ENCODE measurements around the gene FMO2.
"Not testable (repeated sequence)": the region's sequence is repeated elsewhere in the genome, so short reads cannot be mapped to it uniquely, and the experiment has no call there.

FMO2 gene

DNA sequence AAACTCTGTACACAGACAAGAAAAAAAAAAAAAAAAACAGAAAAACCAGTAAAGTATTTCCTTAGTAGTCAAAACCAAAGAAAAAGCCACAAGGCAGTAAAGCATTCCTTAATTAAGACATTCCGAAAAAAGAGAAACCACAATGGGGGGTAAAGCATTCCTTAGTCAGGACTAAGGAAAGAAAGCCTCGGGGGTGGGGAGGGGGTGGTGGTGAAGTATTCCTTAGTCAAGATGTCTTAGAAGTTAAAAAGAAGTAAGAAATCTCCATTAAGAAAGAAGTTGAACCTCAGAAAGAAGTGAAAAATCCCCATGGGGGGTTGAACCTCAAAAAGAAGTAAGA lies 35.0 kb downstream of the FMO2 start:
- peak; percentile 44 for DNase-seq (ENCODE audit: low spot score)

DNA sequence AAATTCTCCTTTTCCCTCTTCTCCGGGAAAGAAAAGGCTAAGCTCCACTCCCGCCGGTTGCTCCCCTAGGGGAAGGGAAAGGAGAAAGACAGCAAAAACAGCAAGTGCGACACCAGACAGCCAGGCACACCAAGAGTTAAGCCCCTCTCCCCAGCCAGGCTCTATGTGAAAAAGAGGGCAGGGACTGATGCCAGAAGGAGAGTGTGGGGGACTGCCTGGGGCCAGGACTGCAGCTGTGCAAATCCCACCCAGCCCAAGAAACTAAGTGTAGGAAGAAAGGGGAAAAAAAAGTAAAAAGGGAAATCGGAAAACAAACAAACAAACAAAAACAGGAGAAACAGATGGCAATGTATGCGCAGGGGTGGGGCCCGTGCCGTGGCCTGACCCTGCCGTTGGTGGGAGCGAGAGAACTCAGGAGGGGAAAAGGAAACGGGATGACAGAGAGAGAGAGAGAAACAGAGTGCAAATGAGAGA lies 35.5 kb downstream of the FMO2 start:
- no peak for DNase-seq (ENCODE audit: low spot score)

DNA sequence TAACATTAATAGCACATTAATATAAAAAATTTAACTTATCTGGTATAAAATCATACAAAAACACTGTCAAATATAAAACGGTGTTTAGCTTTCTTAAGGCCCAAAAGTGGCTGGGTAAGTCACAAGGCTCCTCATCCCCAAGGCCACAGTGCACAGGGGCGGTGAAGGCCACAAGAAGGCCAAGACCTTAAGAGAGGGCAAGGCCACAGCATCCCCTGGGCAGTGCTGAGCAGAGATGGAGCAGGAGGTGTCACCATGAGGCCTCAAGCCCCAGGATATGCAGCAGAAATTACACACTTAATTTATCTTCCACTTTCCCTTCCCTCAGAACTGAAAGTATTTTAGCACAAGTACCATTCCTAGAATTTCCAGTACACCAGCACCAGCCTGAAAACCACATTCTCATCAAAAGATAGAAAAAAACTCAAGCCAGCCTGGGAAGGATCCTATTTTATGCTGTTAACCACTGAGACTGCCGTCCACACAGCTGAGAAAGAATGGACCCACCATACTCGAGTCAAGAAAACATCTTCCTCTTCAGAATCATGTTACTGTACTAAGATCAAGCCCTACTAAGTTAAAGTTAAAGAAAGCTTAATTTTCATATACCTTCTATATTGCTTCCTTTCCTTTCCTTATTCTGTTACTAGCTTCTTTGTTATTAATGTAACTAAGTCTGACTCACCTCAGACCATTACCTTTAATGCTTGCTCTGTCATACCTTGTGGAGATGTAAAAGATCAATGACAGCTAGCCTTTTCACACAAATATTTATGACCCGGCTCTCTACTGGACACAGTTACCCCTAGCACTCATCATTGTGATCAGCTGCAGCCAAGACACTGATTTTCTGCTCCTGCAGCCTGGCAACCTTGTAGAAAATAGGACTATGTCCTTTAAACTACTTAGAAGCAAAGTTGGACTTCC lies 36.8 kb downstream of the FMO2 start:
- DNase-seq (ENCODE audit: low spot score), result no peak

DNA sequence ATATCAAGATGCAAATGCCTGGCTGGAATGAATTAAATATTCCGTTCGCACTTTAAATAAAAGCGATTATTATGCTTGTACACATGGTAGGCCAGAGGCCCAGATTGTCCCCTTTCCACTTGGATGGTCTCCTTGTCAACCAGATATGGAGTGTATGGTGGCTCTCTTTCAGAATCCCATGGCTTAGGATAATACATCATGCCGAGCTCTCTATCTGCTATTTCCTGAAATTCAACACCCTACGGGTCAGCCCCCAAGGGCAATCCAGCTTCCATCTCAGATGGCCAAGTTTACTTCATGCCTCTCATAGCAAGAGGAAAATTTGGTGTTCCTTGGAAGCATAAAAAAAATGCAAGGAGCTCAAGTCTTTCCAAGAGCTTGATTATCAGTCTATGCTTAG lies 37.8 kb downstream of the FMO2 start:
- DNase-seq (ENCODE audit: low spot score), result no peak

DNA sequence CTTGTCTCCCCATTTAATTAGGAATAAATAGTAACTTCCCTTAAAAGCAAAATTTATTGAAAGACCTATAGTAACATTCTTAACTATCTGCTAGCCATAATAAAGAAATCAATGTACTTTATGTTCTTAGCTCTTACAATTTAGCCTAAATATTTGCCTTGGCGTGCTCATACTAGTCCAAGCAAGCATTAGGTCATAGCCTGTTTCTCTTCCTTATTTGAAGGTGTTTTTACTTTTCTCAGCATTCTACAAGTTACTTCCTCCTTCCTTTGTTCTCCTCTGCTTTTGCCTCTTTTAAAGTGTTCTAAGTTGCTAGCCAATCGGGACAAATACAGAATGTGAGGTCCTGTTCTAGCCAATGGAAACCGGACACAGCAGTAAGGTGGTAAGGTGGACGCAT lies 39.2 kb downstream of the FMO2 start:
- DNase-seq (ENCODE audit: low spot score), result not testable (repeated sequence)

DNA sequence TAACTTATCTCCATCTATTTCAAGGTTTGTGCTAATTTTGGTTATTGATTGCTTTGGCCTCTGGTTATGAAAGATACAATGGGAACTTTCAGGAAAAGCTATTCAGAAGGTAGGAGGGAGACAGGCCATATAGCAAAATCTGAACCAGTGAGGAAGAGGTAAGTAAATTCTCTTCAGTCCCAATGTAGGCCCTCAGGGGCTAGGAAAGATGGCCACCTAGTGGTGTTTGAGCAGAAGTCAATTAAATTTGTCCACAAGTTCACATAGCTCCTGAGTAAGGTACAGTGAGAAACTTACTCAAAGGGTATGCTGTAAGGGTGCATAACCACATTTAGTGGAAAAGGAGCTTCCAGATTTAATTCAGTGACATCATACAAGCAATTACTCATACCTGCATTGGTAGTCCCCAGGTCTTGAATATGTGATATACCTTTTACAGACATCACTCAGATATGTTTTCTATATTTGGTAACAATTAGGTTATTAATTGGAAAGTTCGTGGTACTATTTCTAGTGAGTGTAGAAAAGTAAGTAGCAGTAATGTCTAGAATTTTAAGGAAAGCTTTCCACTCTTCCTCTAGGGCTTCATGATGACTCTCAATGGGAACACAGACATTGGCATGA lies 41.8 kb downstream of the FMO2 start:
- peak; percentile 51 for DNase-seq (ENCODE audit: low spot score)

DNA sequence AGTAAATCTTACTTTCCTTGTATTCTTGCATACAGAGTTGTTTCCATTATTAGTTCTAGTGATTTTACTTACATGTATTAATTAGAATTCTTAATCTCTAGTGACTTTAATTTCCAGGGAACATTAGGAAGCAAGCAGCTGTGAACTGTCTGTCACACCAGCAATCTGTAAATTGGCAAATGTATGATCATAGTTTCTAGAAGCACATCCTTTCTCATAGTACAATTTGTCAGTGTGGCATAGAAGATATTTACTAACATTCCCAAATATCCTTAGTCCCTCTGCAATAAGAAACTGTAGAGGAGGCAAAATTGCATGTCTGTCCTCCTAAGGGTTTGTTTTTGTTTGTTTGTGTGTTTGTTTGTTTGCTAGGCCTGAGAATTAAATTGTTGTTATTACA lies 46.2 kb downstream of the FMO2 start:
- DNase-seq (ENCODE audit: low spot score), result no peak

DNA sequence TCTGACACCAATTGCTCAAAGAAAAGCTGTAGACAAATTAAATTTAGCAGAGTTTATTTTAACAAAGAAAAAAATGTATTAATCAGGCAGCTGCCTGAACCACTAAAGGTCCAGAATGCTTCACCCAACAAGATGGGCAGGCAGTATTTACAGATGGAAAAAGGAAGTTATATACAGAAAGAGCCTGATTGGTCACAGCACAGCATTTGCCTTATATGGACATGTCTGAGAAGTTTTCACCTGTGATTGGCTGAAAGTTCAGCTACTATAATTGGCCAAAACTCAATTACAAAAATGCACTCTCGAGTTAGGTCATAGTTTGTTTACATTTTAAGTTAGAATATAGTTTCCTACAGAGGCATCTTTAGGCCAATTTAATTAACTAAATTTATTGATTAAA lies 48.1 kb downstream of the FMO2 start:
- DNase-seq (ENCODE audit: low spot score), result no peak

DNA sequence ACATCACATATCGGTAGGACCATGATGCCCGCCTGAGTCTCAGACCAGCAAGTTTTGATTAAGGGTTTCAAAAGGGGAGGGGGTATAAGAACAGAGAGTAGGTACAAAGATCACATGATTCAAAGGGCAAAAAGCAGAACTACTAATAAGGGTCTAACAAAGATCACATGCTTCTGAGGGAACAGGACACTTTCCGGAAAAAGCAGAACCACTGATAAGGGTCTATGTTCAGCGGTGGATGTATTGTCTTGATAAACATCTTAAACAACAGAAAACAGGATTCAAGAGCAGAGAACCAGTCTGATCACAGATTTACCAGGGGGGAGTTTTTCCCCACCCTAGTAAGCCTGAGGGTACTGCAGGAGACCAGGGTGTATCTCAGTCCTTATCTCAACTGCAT lies 51.1 kb downstream of the FMO2 start:
- not testable (repeated sequence) for DNase-seq (ENCODE audit: low spot score)

DNA sequence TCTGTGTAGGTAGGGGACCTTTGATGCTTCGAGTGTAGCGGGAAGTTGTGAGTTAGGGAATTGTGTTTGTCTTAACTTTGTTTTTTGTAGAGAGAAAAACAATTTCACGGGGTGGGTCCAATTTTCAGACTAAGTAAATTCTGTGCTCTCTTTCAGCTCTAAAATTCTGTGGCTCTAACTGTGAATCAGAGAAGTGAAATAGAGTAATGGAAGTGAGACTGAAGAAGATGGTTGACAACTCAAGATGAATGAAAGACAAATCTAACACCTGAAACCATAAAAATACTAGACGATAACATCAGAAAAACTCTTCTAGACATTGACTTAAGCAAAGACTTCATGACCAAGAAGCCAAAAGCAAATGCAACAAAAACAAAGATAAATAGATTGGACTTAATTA lies 58.8 kb downstream of the FMO2 start:
- DNase-seq (ENCODE audit: low spot score), result no peak

DNA sequence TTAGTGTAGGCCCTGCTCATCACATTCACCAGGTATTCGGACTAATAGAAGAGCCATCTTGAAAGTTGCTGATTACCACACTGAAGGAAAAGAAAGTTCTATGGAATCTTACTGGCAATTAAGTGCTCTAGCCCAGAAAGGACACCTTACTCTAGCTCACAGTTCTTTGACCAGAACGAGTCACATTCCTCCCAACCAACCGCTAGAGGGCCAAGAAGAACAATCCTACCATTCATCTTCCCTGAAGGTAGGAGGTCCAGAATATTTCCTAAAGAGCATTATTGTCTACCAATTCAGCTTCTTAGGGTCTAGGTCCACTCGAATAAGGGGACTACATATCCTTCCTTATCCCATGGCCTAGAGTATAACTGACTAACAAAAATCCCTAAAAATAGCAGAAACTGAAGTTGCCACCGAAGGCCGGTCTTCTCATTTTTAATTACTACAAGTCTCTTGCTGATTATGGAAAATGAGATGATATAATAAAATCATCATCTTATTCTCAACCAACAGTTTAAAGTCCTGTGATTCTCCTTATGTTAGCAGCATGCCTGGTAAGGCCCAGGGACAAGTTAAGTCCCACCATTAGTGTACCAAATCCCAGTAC lies 60.5 kb downstream of the FMO2 start:
- peak; percentile 48 for DNase-seq (ENCODE audit: low spot score)

DNA sequence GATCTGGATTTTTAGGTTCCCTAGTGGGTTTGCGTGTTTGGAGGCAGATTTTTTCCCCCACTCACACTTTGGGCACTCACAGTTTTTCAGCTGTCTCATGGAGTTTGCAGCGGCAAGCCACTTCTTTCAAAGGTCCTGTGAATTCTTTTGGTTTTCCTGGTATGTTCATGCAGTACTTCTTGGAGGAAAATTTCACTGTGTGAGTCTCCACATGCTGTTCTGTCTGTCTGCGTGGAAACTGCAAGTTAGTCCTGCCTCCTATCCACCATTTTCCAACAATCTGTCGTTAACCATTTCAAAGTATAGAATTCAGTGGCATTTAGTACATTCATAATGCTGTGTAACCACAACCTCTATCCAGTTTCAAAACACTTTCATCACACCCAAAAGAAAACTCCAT lies 62.4 kb downstream of the FMO2 start:
- DNase-seq (ENCODE audit: low spot score), result no peak

DNA sequence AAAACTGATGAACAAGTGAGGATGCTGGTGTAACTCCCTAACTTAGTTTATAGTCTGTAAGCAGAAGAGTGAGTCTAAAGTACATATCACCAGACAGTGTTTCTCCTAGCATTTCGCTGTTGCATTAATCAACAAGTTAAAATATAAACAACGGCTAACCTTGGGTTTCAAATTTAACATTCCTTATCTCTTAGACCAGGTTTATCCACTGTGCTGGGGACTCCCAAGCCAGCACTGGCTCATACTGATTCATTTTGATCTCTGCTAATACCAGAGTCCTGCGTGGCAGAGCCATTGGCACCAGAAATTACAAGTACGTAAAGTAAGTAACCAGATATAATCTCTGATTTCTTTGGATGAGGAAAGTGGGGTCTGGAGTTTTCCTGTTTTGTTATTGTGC lies 63.2 kb downstream of the FMO2 start, which contains the start of gene FMO1:
FMO1 (plus strand) TSS at position 193 of the 400 bp plus-strand sequence. CDS start 9,594 bp downstream, outside the sequence.
- DNase-seq (ENCODE audit: low spot score), result no peak

DNA sequence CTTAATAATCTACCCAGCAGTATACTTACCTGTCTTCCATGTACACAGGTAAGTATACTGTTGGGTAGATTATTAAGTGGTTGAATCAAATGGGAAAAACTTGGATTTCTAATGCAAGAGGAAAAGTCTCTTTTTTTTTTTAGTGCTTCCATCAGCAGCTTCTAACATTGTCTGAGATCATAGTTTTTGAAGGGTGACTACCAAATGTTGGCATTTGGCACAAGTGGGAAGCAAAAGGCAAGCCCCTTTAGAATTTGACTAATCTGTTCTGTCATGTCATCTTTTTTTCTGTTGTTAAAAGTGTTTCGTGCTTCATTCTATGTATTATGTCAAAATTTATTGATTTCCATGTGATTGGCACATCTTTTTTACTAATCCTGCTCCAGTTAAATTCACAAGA lies 63.7 kb downstream of the FMO2 start:
- DNase-seq (ENCODE audit: low spot score), result no peak

DNA sequence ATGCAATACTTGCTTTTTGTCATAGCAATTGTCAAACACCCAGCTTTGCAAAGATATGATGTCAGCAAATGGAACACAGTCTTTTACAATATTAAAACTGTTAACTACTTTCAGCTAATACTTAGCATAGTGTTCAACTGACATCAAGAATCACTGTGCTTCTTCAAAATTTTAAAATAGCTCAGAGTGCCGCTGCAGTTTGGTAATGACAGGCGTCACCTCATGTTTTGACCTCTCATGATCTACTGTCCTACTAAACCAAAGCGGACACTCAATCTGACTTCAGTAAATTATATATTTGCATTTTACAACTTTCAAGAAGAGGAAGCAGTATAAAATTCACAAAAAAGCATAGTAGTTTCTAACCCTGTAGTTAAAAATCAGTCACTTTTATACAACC lies 65.2 kb downstream of the FMO2 start:
- DNase-seq (ENCODE audit: low spot score), result no peak

DNA sequence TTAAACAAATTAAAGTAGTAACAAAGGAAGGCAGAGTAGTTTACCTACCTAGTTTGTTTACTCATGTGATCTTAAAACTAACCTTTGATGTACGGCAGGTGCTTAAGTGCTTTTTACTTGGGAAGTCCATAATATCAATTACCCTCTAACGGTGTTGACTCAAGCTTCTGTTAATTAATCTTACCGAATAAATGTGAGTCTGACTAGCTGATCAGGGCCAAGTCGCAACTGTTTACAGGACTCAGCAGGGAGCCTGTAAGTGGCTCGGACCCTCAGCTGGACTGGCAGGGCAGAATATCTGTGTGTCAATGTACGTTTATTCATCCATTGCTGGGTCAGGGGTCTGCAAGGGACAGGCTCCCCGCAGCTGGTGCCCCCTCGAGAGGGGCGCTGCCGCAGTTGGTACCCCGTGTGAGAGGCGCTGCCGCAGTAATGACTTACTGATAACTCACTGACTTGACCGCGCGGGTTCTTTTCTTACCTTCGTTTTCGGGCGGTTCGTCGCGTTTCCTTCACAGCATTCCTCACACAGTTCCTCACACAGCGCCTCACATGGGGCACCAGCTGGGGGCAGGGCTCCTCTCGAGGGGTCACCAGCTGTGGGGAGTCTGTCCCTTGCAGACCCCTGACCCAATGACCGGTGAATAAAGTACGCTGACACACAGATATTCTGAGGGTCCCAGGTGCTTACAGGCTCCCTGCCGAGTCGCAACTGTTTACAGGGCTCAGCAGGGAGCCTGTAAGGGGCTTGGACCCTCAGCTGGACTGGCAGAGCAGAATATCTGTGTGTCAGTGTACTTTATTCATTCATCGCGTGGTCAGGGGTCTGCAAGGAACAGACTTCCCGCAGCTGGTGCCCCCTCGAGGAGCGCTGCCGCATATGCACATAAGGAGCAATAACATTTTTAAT lies 66.2 kb downstream of the FMO2 start:
- DNase-seq (ENCODE audit: low spot score), result peak; percentile 22

DNA sequence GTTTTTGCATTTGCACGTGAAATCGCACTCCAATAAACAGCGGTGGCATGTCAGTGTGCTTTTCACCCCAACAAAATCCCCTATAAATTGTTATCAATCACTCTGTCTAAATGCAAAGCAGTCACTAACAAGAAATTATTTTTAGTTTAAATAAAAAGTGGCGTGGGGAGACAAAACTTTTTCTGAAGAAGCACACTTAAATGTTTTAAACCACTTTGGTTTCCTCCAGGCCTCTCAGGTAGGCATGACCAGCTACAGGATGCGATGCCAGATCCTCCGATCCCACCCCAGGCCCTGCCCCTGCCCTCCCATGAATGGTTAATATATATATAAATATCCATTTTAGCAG lies 66.8 kb downstream of the FMO2 start:
- no peak for DNase-seq (ENCODE audit: low spot score)

DNA sequence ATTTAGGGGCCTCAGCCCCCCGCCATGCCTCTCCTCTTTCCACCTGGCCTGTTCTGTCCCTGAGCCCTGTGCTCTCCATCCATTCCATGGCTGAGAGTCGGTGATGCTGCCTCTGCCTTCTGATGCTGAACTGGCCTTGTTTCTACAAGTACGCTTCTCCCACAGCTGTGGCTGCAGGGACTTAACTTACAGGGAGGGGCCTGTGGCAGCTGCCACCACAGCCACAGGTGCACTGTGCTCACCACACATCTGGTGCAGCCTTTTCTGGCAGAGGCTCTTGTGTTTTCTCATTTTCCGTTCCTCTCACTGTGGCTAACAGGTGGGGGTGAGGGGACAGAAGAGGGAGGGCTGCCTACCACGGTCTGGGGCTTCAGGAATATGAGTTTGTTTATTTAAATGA lies 67.4 kb downstream of the FMO2 start:
- no peak for DNase-seq (ENCODE audit: low spot score)

DNA sequence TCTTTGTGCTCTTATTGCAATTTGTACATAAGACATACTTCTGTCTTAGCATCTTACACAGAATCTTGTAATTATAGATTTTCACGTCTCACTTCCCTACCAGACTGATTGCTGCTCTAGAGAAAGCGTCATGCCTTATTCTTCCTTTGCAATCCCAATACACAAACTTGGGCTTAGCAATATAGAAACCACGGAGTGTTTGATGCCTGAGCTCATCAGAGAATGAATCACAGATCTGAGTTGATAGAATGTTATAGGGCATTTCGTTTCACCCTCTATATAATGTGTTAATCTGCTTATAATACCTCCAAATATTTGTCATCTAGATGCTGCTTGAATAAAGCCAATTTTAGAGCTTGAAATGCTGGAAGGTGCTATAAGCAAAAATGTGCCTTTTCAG lies 69.8 kb downstream of the FMO2 start:
- DNase-seq (ENCODE audit: low spot score), result no peak

DNA sequence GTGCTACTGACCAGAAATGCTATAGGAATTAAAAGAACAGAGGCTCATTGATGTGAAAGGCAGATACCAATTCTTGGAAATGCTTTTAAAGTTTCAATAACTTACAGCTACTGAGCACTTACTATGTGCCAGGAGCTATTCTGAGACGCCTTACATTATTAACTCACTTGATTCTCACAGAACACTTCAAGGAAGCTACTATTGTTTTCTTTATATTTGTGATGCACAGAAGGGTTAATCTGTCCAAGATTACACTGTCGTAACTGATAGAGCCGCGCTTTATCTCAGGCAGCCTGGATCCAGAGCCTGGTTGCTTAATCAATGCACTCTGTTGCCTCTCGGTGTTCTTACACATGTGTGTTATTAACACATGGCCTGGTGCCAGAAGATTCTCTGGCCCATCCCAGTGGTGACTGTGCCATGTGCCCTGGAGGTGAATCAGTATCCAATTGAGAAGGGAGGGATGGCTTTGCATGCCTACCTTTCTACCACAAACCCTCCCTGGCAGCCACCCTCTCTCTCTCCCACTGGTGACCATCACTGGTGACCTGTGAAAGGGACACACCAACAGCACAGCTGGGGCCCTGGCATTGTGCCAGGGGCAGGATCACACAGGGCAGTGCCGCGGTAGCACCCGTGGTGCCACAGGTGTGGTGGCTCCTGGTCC lies 72.0 kb downstream of the FMO2 start:
- DNase-seq (ENCODE audit: low spot score), result no peak

DNA sequence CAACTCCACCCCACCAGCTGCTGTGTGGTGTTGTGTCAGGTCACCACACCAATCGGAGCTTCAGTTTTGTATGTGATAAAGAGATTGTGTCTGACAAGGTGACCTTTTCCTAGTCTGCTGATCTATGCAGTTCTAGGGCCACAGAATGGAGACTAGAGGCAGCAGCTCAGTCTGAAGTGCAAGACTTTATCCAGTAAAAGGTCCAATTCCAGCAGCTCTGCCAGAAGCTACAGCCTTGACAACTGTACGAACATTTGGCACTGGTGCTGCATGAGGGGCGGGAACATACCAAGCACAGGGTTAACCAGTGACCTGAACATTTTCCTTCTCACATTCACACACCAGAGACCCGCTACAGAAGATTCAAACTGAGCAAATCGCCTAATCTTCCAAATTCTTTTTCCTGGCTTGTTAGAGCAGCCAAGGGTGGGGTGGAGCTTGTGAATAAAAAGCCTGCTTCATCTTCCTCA lies 72.5 kb downstream of the FMO2 start:
- DNase-seq (ENCODE audit: low spot score), result no peak
